SHP77 treated with DMSO at 0.1 percent for 48 hours (cell line): ENCODE data around the gene LRBA.
"Not testable (repeated sequence)": the region's sequence is repeated elsewhere in the genome, so short reads cannot be mapped to it uniquely, and the experiment has no call there.

ENCODE experiments used
- DNase-seq: peaks from one replicate; lab custom pipeline; 2025; lab: John Stamatoyannopoulos, UW

LRBA gene, protein sequence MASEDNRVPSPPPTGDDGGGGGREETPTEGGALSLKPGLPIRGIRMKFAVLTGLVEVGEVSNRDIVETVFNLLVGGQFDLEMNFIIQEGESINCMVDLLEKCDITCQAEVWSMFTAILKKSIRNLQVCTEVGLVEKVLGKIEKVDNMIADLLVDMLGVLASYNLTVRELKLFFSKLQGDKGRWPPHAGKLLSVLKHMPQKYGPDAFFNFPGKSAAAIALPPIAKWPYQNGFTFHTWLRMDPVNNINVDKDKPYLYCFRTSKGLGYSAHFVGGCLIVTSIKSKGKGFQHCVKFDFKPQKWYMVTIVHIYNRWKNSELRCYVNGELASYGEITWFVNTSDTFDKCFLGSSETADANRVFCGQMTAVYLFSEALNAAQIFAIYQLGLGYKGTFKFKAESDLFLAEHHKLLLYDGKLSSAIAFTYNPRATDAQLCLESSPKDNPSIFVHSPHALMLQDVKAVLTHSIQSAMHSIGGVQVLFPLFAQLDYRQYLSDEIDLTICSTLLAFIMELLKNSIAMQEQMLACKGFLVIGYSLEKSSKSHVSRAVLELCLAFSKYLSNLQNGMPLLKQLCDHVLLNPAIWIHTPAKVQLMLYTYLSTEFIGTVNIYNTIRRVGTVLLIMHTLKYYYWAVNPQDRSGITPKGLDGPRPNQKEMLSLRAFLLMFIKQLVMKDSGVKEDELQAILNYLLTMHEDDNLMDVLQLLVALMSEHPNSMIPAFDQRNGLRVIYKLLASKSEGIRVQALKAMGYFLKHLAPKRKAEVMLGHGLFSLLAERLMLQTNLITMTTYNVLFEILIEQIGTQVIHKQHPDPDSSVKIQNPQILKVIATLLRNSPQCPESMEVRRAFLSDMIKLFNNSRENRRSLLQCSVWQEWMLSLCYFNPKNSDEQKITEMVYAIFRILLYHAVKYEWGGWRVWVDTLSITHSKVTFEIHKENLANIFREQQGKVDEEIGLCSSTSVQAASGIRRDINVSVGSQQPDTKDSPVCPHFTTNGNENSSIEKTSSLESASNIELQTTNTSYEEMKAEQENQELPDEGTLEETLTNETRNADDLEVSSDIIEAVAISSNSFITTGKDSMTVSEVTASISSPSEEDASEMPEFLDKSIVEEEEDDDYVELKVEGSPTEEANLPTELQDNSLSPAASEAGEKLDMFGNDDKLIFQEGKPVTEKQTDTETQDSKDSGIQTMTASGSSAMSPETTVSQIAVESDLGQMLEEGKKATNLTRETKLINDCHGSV (N-terminal part only)

DNA sequence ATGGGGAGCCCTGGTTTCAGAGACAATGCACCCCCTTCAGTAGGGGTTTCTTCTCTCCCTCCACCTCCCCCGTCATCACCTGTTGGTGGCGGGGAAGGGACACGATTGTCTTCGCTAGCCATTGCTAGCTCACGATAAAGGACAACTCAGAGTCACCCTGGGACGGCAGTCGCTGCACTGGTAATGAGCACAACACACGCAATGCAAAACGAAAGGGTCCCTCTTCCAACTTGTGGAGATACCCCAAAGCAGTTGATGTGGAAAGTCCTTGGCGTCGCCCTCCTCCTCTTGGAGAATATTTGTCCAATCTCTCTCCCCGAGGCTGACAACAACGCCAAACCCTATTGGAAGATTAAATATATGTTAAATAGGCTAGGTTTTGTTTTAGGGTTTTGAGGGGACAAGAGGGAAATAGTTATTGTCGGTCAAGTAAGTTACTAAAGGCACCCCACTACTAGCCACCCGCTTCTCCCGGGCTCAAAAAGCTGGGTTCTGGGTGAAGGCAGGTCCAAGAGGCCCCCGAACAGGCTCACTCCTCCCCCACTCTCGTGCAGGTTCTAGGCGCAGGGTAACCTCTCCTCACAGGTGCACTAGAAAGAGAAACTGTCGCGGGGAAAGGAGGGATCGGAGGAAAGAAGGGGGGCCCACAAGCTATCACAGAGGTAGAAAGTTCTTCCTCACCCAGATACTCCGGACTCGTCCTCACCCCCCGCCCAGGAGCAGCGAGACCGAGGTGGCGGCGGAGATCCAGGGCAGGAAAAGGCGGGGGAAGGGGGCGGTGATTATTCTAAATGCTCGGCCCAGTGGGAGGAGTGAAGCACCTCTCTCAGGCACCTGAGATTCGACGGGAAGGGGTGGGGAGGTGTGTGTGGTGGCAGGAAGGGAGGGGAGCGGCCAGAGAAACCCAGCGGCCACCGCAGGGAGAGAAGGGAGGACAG is at the start of gene LRBA:
LRBA (minus strand) TSS at position 764 of the 938 bp plus-strand sequence; CDS start at position 122, 642 bp downstream.
- peak; percentile 26 for DNase-seq

DNA sequence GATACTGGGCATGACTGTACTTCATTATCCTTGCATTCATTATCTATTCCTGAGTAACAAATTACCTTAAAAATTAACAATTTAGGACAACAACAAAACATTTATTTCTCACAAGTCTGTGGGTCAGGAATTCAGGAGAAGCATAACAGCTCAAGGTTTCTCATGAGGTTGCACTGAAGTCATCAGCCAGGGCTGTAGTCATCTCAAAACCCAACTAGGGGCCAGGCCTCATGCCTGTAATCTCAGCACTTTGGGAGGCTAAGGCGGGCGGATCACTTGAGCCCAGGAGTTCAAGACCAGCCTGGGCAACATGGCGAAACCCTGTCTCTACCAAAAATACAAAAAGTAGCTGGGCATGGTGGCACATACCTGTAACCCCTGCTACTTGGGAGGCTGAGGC is 48.1 kb upstream of the LRBA start:
- DNase-seq = not testable (repeated sequence)

DNA sequence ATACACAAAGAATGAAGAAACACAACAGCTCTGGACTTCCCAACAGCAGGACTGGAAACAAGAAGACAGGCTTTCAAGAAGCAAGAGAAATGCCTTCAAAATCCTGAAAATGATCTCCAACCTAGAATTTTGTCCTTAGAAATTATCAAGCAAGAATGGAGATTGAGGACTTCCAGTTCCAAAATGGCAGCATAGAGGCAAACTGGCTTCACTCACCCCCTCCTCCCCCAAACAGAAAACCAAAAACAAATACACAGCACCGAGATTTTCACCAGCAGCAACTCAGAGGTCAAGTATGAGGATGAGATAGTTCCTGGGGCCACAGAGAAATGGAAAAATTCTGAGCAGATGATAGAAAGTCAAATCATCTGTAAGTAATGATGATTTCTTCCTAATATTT is 40.5 kb upstream of the LRBA start:
- DNase-seq = no peak

DNA sequence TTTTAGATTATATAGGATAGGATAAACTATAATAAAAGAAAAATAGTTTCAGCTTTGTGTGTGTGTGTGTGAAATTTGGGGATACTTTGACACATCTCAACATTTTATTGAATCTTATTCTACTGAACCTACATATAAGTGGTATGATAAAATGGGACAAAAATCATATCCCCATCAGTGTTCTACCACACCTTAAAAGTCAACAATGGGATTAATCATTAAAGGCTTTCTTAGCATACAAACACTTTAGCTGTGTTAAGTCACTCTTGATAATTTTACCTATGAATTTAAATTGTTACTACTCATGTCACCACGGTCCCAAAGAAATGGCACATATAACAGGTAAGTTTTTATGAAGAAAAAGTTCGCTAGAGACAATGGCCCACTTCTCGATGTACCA is 37.7 kb upstream of the LRBA start:
- DNase-seq = no peak

DNA sequence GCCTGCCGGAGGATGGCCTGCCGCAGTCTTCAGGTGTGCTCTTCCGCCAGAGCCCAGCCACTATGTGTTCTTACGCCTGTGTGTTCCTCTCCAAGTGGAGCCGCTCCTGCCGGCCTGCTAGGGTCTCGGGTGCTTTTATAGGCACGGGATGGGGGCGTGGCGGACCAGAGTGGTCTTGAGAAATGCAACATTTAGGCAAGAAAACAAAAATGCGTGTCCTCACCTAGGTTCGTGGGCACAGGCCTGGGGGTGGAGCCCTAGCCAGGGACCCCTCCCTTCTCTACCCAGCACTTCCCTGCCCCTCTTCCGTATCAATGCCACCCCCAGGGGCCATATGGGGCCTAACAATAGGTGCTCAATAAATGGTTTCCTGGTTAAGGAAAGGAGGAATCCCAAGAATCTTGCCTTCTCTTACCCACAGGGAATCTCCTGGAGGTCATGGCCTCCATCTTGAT is 34.4 kb upstream of the LRBA start:
- no peak for DNase-seq

DNA sequence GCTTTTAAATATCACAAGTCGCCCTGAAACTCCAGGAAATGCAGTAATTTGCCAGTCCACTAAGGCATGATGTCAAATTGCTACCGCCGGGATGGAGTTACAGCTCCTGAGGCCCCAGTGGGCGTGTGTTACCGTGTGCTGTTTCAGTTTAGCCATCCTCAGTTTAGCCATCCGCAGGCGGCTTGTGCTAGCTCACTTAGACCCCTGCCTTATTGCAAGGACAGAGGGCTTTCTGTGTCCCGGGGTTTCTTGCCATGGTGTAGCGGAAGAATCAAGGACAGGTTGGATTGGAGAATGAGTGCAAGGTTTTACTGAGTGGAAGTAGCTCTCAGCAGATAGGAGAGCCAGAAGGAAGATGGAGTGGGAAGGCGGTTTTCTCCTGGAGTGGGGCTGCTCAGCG is 33.8 kb upstream of the LRBA start:
- DNase-seq = no peak

DNA sequence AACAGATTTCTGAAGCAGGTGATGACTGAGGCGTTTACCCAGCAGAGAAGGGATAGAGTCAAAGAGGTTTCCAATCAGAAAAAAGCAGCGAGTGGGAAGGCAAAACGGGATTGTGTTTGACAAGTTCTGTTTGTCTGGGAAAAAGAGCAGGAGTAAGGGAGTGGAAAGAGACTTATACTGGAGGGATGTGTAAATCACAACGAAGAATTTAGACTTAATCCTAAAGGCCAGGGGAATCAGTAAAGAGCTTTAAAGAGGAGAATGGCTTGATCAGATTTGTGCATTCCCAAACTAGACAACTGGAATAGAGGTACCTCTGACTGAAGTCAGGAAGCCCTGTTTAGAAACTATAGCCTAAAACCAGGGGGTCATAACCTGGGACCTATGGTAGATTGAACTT is 31.5 kb upstream of the LRBA start:
- no peak for DNase-seq

DNA sequence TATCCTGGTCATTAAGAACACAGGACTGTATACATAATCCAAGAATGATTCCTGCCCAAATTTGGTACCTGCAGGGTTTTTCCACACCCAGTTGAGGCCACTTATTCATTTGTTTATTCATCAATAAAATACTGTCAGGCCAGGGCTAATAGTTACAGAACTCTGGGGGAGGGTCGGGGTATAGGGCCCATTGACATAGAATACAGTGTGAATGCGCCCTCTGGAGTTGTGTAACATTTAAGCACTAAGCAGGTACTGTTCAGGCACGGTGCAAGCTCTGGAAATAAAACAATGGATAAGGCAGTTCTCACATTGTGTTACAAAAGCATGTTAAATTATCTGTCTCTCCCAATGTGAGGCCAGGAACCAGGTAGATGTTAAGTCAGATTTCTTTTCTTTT is 30.8 kb upstream of the LRBA start:
- DNase-seq = peak; percentile 34

DNA sequence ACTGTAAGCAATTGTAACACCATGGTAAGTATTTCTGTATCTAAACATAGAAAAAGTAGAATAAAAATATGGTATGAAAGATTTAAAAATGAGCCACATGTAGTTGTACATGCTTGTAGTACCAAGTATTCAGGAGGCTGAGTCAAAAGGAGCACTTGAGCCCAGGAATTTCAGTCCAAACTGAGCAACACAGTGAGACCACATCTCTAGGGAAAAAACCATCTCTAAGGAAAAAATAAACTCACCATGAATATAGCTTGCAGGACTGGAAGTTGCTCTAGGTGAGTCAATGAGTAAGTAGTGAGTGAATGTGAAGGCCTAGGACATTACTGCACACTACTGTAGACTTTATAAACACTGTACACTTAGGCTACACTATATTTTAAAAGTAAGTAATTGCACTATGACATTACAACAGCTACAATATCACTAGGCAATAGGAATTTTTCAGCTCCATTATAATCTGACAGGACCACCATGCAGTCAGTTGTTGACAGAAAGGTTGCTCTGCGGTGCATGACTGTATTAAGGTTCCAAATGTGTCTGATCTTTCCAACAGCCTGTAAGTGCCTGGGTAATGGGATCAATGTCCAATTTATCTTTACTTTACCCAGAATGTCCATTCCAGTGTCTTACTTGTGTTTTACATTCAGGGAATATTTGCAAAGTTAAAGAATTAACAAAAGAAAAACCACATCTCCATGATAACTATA is 28.9 kb upstream of the LRBA start:
- no peak for DNase-seq

DNA sequence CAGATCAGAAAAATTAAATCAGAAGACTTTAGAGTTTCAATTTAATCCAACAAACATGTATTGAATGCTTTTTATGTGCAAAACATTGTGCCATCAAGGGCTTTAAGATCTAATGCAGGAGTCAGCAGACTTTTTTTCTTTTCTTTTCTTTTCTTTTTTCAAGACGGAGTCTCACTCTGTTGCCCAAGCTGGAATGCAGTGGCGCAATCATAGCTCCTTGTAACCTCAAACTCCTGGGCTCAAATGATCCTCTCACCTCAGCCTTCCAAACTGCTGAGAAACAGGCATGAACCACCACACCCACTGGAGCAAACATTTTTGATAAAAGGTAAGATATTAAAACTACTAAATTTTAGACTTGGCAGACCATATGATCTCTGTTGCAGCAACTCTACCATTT is 24.6 kb upstream of the LRBA start:
- DNase-seq = no peak

DNA sequence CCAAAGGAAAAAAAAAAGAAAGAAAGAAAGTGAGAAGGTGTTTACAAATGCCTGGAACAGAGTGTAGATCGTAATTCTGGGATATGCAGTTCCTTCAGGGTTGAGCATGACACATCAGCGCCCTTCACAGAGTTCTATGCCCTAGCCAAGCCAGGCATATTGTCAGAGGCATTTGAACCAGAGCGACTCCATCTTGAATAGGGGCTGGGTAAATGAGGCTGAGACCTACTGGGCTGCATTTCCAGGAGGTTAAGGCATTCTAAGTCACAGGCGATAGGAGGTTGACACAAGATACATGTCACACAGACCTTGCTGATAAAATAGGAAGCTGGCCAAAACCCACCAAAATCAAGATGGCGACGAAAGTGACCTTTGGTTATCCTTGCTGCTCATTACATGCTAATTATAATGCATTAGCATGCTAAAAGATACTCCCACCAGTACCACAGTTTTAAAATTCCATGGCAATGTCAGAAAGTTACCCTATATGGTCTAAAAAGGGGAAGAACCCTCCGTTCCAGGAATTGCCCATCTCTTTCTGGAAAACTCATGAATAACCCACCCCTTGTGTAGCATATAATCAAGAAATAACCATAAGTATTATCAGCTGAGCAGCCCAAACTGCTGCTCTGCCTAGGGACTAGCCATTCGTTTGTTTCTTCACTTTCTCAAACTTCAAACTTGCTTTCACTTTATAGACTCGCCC is 23.5 kb upstream of the LRBA start:
- DNase-seq = no peak

DNA sequence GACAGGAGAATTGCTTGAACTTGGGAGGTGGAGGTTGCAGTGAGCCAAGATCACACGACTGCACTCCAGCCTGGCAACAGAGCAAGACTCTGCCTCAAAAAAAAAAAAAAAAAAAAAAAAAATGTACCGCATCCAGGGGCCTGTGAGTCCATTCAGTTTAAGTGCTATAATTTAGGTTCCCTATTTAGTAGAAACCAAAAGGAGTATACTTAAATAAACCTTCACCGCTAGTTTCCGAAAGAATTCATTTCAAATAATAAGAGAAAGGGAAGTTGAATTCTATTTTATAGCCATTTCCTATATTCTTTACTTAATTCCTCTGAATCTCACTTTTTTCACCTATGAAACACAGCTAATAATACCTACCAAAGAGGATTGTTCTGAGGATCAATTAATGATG is 20.8 kb upstream of the LRBA start:
- DNase-seq = no peak

DNA sequence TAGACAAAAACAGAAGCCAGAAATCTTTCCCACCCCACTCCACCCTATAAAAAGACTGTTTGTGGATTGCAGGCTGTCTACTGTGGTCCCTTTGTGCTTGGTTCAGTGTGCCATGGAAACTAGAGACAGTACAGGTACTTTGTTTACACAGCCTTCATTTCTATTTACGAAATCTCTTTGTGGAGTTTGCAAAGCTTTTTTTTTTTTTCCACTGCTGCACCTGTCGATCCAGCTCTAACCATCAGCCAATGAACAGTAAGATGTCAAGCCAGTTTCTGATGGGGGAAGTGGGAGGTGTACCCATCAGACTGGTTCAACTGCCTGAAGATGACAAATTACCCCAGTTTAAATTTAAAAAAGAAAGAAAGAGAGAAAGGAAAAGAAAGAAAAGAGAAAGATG is 20.2 kb upstream of the LRBA start:
- DNase-seq = peak; percentile 63

DNA sequence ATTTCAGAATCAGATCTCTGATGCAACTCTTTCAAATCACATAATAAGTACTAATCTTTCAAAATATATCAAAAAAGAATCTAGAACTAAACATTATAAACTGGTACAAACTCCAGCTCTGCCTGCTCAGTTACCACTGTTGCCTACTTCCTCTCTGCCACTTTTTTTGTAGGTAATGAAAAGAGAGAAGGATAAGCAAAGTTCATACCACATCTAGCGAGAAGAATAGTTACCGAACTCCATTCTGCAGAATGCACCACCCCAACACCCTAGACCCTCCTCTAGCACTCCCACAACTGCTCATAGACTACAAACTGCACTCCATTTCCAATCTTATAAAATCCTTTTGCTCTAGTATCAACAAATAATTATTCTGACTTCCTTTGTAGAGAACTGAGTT is 19.7 kb upstream of the LRBA start:
- DNase-seq = no peak

DNA sequence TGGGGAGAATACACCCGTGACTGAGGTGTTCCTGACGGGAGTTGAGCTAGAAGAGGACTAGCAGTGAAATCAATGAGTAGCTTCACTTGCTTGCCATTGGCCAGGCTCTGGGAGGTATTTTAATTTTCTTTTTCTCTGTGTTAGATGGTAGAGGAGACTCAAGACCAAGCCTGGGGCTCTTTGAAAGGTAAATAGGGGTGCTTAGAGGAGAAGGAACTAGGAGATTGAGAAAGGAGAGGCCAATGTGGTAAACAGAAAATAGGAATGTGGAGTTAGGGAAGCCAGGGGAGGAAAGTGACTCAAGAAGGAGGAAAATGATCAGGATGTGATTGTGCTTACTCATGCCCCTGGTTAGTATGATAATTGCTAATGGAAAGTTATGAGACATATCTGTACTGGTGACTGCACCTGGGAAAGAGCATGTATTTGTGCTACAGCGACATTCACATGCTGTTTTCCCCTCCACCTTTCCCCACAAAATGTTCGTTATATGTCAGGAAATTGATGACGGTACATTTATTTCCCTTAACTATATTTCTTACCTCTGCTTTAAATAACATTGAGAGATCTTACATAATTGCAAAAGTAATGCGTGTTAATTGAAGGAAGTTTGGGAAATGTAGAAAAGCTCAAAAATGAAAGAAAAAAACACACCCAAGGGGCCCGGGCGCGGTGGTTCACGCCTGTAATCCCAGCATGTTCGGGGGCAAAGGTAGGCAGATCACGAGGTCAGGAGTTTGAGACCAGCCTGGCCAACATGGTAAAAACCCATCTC is 16.9 kb upstream of the LRBA start:
- DNase-seq = no peak

DNA sequence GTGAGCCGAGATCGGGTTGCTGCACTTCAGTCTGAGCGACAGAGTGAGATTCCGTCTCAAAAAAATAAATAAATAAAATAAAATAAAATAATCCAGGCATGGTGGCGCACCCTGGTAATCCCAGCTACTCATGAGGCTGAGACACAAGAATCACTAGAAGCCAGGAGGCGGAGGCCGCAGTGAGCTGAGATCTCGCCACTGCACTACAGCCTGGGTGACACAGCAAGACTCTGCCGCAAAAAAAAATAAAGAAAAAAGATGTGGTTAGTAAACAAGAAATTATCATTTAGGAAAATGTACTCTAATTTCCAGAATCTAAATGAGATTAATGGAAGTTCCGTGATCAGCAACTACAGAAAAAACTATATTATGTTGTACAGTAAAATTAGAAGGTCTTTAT is 14.5 kb upstream of the LRBA start:
- no peak for DNase-seq

DNA sequence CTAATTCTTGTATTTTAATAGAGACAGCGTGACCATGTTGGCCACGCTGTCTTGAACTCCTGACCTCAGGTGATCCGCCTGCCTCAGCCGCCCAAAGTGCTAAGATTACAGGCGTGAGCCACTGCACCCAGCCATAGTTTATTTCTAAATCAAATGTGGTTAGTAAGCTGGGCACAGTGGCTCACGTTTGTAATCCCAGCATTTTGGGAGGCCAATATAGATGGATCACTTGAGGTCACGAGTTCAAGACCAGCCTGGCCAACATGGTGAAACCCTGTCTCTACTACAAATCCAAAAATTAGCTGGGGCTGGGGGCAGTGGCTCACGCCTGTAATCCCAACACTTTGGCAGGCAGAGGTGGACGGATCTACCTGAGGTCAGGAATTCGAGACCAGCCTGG is 13.9 kb upstream of the LRBA start:
- DNase-seq = not testable (repeated sequence)

DNA sequence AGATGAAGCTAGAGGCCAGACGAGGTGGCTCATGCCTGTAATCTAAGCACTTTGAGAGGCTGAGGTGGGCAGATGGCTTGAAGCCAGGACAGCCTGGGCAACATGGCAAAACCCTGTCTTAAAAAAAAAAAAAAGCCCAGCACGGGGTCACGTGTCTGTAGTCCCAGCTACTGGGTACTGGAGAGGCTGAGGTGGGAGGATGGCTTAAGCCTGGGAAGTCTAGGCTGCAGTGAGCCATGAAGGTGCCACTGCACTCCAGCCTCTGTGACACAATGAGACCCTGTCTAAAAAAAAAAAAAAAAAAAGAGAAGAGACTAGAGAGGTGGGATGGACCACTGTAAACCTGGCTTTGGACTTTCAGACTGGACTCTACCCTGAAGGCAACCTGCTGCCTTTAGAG is 10.7 kb upstream of the LRBA start:
- no peak for DNase-seq

DNA sequence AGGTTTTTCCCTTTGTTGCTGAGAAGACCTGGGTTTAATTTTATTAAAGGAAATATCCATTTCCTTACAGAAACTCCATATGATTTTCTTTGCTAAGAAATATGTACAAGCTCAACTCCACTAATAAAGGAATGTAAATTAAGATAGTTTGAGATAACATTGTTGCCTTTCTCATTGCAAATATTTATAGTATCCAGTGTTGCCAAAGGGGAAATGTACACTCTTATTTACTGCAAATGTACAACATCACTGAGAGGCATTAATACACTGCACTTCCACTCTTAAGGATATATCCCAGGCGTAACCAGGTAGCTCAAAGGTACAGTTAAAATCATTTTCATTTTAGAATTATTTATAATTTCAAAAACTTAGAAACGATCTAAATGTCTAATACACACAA is 7.5 kb upstream of the LRBA start:
- no peak for DNase-seq
